Osteoblast (primary cell): Measurements from ENCODE around the gene PEX16. TPM values are rescaled to one million over a fixed set of nuclear protein-coding genes. Genes with fewer than 3 reads are reported as not detected.

ENCODE experiments used
- DNase-seq: peaks from one replicate; pipeline ENCODE4 v3.0.0; 2011; ENCODE audit warnings: low spot score, mixed read lengths; ENCODE audit not compliant: insufficient read length; ENCODE audit errors: missing footprints
- H2AFZ ChIP-seq: 2 replicates; pipeline ENCODE4 v1.6.0; 2011; ENCODE audit warnings: mild to moderate bottlenecking, low read length
- H3K27ac ChIP-seq: 2 replicates; pipeline ENCODE4 v1.5.1; 2011; ENCODE audit warnings: mild to moderate bottlenecking, low read depth, low read length, moderate library complexity
- H3K27me3 ChIP-seq: 2 replicates; pipeline ENCODE4 v1.6.0; 2012; ENCODE audit warnings: mild to moderate bottlenecking, control low read depth, inconsistent platforms, low read length, moderate library complexity; ENCODE audit not compliant: insufficient read depth
- H3K36me3 ChIP-seq: 2 replicates; pipeline ENCODE4 v1.5.1; 2011; ENCODE audit warnings: mild to moderate bottlenecking, low read length, control low read depth, moderate library complexity; ENCODE audit not compliant: insufficient read depth
- H3K4me1 ChIP-seq: 2 replicates; pipeline ENCODE4 v1.5.1; 2011; ENCODE audit warnings: mild to moderate bottlenecking, low read length, control low read depth, moderate library complexity; ENCODE audit not compliant: insufficient read depth
- H3K4me2 ChIP-seq: 2 replicates; pipeline ENCODE4 v1.6.0; 2011; ENCODE audit warnings: mild to moderate bottlenecking, low read length; ENCODE audit not compliant: insufficient read depth
- H3K4me3 ChIP-seq: fragments of 200-600 bp; sonication (generic); 3 replicates; pipeline ENCODE4 v1.5.1; 2012; ENCODE audit warnings: mild to moderate bottlenecking, low read length, inconsistent platforms; ENCODE audit not compliant: insufficient read depth
- H3K79me2 ChIP-seq: 2 replicates; pipeline ENCODE4 v1.6.0; 2012; ENCODE audit warnings: mild to moderate bottlenecking, low read length, control low read depth, inconsistent platforms; ENCODE audit not compliant: insufficient read depth
- H3K9me3 ChIP-seq: 2 replicates; pipeline ENCODE4 v1.5.1; 2011; ENCODE audit warnings: low read depth, low read length, control low read depth
- H4K20me1 ChIP-seq: 2 replicates; pipeline ENCODE4 v1.6.0; 2012; ENCODE audit warnings: mild to moderate bottlenecking, low read length, control low read depth; ENCODE audit not compliant: insufficient read depth
- total RNA-seq: library from RNA; depleted of rRNA; stranded (reverse); fragments of >200 nt; gene quantifications from 2 replicates; pipeline ENCODE4 v1.2.3, GENCODE V29; 2012
- TF ChIP-seq, protein P1 (sequence below): IDR thresholded peaks from 2 replicates; pipeline ENCODE4 v1.5.1; 2011; ENCODE audit warnings: mild to moderate bottlenecking, low read depth, low read length, moderate library complexity; ENCODE audit errors: extremely low read depth

PEX16 gene
- total RNA-seq, 1 donor, result 28.6 TPM

GRCh38 chr11:45926001-45926401, 8.3 kb upstream of the PEX16 start:
- H3K36me3 ChIP-seq, result no peaks in the 10 kb centered on the region
- H2AFZ ChIP-seq, result no peak overlapping the region
- no peak overlapping the region for H3K4me3 ChIP-seq
- peaks cover 3% of the 10 kb centered on the region for H4K20me1 ChIP-seq
- H3K4me1 ChIP-seq, result no peaks in the 10 kb centered on the region
- H3K4me2 ChIP-seq, result no peak overlapping the region
- no peak overlapping the region for H3K27ac ChIP-seq
- no peaks in the 10 kb centered on the region for H3K9me3 ChIP-seq
- TF ChIP-seq, protein P1, sequence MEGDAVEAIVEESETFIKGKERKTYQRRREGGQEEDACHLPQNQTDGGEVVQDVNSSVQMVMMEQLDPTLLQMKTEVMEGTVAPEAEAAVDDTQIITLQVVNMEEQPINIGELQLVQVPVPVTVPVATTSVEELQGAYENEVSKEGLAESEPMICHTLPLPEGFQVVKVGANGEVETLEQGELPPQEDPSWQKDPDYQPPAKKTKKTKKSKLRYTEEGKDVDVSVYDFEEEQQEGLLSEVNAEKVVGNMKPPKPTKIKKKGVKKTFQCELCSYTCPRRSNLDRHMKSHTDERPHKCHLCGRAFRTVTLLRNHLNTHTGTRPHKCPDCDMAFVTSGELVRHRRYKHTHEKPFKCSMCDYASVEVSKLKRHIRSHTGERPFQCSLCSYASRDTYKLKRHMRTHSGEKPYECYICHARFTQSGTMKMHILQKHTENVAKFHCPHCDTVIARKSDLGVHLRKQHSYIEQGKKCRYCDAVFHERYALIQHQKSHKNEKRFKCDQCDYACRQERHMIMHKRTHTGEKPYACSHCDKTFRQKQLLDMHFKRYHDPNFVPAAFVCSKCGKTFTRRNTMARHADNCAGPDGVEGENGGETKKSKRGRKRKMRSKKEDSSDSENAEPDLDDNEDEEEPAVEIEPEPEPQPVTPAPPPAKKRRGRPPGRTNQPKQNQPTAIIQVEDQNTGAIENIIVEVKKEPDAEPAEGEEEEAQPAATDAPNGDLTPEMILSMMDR, result no peak
- H3K79me2 ChIP-seq, result no peaks in the 10 kb centered on the region
- peak; percentile 76 for DNase-seq
- peaks cover 52% of the 10 kb centered on the region for H3K27me3 ChIP-seq

- Histone ChIP-seq H3K79me2 (no peaks in the 10 kb centered on the region), H3K4me2 (no peak overlapping the region), H3K4me3 (no peak overlapping the region), H3K27ac (no peak overlapping the region), H3K4me1 (no peaks in the 10 kb centered on the region), H2AFZ (no peak overlapping the region), H4K20me1 (peaks cover 3% of the 10 kb centered on the region), H3K27me3 (peaks cover 55% of the 10 kb centered on the region), H3K9me3 (no peaks in the 10 kb centered on the region), H3K36me3 (no peaks in the 10 kb centered on the region)
- no peak for DNase-seq
- TF ChIP-seq, protein P1, result no peak
Observed at GRCh38 chr11:45925550-45925949, 7.9 kb upstream of the PEX16 start.

- Histone ChIP-seq H3K36me3 (no peaks in the 10 kb centered on the region), H3K27ac (no peak overlapping the region), H4K20me1 (peaks cover under 1% of the 10 kb centered on the region), H3K4me2 (no peak overlapping the region), H2AFZ (no peak overlapping the region), H3K4me1 (no peaks in the 10 kb centered on the region), H3K27me3 (peaks cover 55% of the 10 kb centered on the region), H3K9me3 (no peaks in the 10 kb centered on the region), H3K79me2 (no peaks in the 10 kb centered on the region), H3K4me3 (no peak overlapping the region)
- TF ChIP-seq, protein P1, result no peak
- peak; percentile 86 for DNase-seq
Observed at GRCh38 chr11:45924927-45925326, 7.2 kb upstream of the PEX16 start.

GRCh38 chr11:45924036-45924915, 6.6 kb upstream of the PEX16 start:
- DNase-seq, result peak; percentile 92
- H3K4me2 ChIP-seq, result no peak overlapping the region
- no peak overlapping the region for H2AFZ ChIP-seq
- H3K36me3 ChIP-seq, result no peaks in the 10 kb centered on the region
- peaks cover 55% of the 10 kb centered on the region for H3K27me3 ChIP-seq
- H3K79me2 ChIP-seq, result no peaks in the 10 kb centered on the region
- H3K27ac ChIP-seq, result no peak overlapping the region
- H3K9me3 ChIP-seq, result no peaks in the 10 kb centered on the region
- TF ChIP-seq, protein P1, result no peak
- H4K20me1 ChIP-seq, result no peaks in the 10 kb centered on the region
- no peaks in the 10 kb centered on the region for H3K4me1 ChIP-seq
- no peak overlapping the region for H3K4me3 ChIP-seq
